ENCODE results near the gene RER1.
A peak's percentile ranks its signal among the peaks of the same experiment; 100 is the strongest.

The RER1 gene

DNA sequence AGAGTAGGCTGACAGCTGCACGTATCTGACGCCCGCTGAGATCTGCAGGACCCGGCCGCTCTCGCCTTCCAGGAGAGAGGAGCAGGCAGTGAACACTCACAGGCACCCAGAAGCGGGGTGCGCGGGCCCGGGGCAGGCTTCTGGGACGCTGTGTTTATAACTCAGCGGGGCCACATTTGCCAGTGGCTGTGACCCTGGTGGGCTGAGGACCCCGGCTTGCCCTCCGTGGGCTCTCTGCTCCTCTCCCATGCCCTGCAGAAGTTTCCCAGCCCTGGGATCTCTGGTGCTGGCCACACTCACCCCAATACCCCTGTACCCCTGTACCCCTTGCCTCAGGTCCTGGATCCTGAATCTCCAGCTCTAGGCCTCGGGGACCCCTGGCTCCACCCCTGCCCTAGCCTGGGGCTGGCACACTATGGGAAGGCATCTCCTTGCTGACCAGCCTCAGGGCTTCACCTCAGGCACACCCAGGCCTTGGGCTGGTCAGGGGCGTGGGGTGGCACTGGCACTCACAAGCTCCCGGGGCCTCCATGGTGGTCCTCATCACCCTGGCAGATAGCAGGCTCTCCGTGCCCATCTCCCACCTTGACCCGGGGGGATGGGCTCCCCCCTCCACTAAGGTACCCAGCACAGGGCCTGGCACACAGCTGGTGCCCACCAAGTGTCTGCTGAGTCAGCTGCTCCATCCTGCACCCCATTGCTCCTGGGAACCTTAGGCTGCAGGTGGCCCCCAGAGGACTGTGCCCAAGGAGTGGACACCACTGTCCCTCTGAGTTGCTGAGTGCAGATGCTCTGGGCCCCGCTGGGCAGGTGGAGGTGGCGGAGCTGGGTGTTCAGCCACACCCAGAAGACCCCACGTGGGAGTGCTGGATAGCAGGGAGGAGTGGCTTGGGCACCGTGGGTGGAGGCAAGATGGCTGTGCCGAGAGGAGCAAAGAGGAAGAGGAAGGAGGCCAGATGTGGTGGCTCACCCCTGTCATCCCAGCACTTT lies 32.7 kb upstream of the RER1 start:
- TF ChIP-seq POLR2A (IDR thresholded peaks at IDR 0.05; ENCODE audit: low read length) (no peak), GATA1 (IDR thresholded peaks at IDR 0.05; ENCODE audit: low read depth, low read length) (no peak)
- no peak for DNase-seq

- TF ChIP-seq GATA1 (IDR thresholded peaks at IDR 0.05; ENCODE audit: low read depth, low read length) (no peak), POLR2A (IDR thresholded peaks at IDR 0.05; ENCODE audit: low read length) (no peak)
- no peak for DNase-seq
These were observed 30.9 kb upstream of the RER1 start for GRCh38 chr1:2360588-2361364.

- no peak for DNase-seq
- TF ChIP-seq GATA1 (IDR thresholded peaks at IDR 0.05; ENCODE audit: low read depth, low read length) (no peak), POLR2A (IDR thresholded peaks at IDR 0.05; ENCODE audit: low read length) (no peak)
These were observed 27.7 kb upstream of the RER1 start for GRCh38 chr1:2363847-2364513.

DNA sequence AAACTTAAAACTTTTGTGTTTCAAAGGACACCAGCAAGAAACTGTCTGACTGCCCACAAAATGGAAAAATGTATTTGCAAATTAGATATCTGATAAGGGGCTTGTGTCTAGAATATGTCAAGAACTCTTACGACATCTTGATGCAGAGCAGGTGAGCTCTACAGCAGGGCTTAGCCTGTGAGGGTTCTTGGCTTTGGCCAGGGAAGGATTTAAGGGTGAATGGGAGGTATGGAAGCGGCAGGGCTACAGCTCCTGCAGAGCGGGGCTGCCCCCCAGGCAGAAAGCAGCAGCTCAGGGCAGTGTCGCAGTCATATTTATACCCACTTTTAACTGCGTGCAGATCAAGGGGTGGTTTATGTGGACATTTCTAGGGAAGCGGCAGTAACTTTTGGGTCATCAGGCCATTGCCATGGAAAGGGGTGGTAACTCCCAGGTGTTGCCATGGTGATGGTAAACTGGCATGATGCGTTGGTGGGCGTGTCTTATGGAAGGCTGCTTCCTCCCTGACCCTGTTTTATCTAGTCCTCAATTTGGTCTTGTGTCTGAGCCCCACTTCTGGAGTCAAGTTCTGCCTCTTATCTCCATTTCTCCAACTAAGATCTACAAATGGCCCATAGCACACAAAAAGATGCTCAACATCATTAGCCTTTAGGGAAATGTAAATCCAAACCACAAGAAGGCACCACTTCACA lies 23.4 kb upstream of the RER1 start:
- TF ChIP-seq GATA1 (IDR thresholded peaks at IDR 0.05; ENCODE audit: low read depth, low read length) (no peak), POLR2A (IDR thresholded peaks at IDR 0.05; ENCODE audit: low read length) (no peak)
- DNase-seq = peak; percentile 15 to 29

DNA sequence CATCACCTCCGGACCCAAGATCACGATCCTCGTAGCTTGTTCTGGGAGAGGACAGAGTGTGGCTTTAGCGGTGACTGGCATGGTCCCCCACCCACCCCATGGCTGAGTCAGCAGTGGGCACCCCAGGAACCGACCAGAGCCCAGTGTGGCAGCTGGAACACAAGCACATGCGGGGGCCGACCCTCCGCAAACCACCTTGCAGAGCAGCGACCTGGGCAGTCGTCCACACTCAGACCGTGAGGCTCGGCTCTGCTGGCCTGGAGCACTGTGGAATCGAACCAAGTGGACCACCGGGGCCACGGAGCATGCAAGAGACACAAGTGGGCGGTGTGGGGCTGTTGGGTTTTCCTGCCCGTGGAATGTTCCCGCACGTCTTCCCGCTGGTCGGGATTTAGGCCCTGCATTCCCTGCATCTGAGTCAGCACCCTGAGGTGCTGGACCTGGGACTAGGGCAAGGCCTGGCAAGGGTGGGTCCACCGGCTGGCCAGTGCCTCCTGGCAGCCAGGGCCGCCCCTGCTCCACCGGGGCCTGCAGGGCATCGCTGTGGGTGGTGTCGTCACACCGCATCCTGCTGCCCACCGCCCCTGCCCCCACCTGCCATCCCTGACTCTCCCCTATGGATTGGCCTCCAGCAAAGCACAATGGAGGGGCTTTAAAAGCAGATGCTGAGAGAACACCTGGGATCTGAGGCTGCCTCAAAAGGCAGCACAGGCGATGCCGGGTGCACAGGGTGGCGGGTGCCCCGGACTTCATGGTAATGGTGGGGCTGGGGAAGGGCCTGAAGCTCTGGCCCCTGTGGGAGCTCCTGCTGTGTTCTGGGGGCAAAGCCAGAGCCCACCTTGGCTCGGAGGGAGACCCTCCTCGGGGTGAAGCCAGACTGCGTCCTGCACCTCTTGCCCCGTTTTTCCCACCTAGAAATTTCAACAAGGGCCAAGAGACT lies 18.8 kb upstream of the RER1 start:
- no peak for DNase-seq
- TF ChIP-seq GATA1 (IDR thresholded peaks at IDR 0.05; ENCODE audit: low read depth, low read length) (no peak), POLR2A (IDR thresholded peaks at IDR 0.05; ENCODE audit: low read length) (no peak)

- DNase-seq = no peak
- no peak for TF ChIP-seq POLR2A (IDR thresholded peaks at IDR 0.05; ENCODE audit: low read length)
- TF ChIP-seq GATA1 (IDR thresholded peaks at IDR 0.05; ENCODE audit: low read depth, low read length) = no peak
These were observed 17.9 kb upstream of the RER1 start for GRCh38 chr1:2373551-2374251.

- TF ChIP-seq POLR2A (IDR thresholded peaks at IDR 0.05; ENCODE audit: low read length) (no peak), GATA1 (IDR thresholded peaks at IDR 0.05; ENCODE audit: low read depth, low read length) (no peak)
- no peak for DNase-seq
These were observed 17.1 kb upstream of the RER1 start for GRCh38 chr1:2374252-2375155.

GRCh38 chr1:2375246-2375922 lies 16.3 kb upstream of the RER1 start:
- TF ChIP-seq GATA1 (IDR thresholded peaks at IDR 0.05; ENCODE audit: low read depth, low read length) (no peak), POLR2A (IDR thresholded peaks at IDR 0.05; ENCODE audit: low read length) (no peak)
- no peak for DNase-seq

DNA sequence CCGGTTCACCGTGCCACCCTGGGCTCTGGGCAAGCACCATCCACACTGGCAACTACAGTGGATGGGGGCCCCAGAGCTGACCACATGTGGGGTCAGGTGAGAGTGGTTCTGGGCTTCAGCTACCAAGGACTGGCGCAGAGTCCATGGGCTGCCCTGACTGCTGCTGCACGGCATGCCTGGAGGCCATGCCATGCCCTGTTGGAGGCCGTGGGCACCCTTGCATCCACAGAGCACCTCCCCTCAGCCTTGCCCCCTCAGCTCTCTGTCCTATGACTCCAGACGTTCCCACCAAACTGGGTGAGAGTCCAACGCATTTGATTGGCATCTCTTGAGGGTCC lies 15.7 kb upstream of the RER1 start:
- no peak for DNase-seq
- TF ChIP-seq GATA1 (IDR thresholded peaks at IDR 0.05; ENCODE audit: low read depth, low read length) (no peak), POLR2A (IDR thresholded peaks at IDR 0.05; ENCODE audit: low read length) (no peak)

GRCh38 chr1:2376261-2376741 lies 15.3 kb upstream of the RER1 start:
- TF ChIP-seq GATA1 (IDR thresholded peaks at IDR 0.05; ENCODE audit: low read depth, low read length) (no peak), POLR2A (IDR thresholded peaks at IDR 0.05; ENCODE audit: low read length) (no peak)
- no peak for DNase-seq

All from erythroblast (primary cell).